H1 (cell line): ENCODE results near the gene NRBF2. TPM values are rescaled to one million over a fixed set of nuclear protein-coding genes. Genes with fewer than 3 reads are reported as not detected.

Experiments used
- CTCF ChIA-PET: fragments of 300-600 bp; sonication (Branson Sonifier 250); formaldehyde crosslinking; loops from one replicate; lab custom pipeline; 2021; ENCODE audit not compliant: partially characterized antibody; lab: Charles Lee
- POLR2A ChIA-PET: fragments of 300-600 bp; sonication (Branson Sonifier 250); formaldehyde crosslinking; loops from one replicate; lab custom pipeline; 2021; ENCODE audit warnings: inconsistent platforms; ENCODE audit not compliant: partially characterized antibody; lab: Charles Lee
- DNase-seq, 2 experiments: peaks; one replicate each; pipeline versions ENCODE4 v3.0.0 to v3.0.0-alpha.2; 2010 to 2022; ENCODE audit warnings: low spot score in 2 of 2, low read depth in 1 of 2, mixed read lengths in 1 of 2
- FAIRE-seq: peaks from 2 replicates; lab custom pipeline; 2011; peaks lifted over from hg19 to GRCh38; lab: Jason Lieb, UNC
- H2AFZ ChIP-seq: 2 replicates; pipeline ENCODE4 v1.8.1; 2012; ENCODE audit warnings: low read length, inconsistent platforms
- H2AK5ac ChIP-seq: 2 replicates; pipeline ENCODE4 v1.6.1; 2013; ENCODE audit warnings: low read depth, low read length
- H2BK120ac ChIP-seq: replicated peaks from 2 replicates; pipeline ENCODE3; 2013; ENCODE audit warnings: low read depth, low read length, inconsistent platforms
- H2BK12ac ChIP-seq: 2 replicates; pipeline ENCODE4 v1.6.1; 2013; ENCODE audit warnings: low read depth, low read length
- H2BK15ac ChIP-seq: 2 replicates; pipeline ENCODE4 v1.6.1; 2013; ENCODE audit warnings: low read length
- H2BK20ac ChIP-seq: 2 replicates; pipeline ENCODE4 v1.6.1; 2013; ENCODE audit warnings: low read length
- H2BK5ac ChIP-seq: 2 replicates; pipeline ENCODE4 v1.6.1; 2013; ENCODE audit warnings: low read depth, low read length
- H3K14ac ChIP-seq: 2 replicates; pipeline ENCODE4 v1.6.1; 2013; ENCODE audit warnings: inconsistent platforms; ENCODE audit not compliant: insufficient read length
- H3K18ac ChIP-seq: 2 replicates; pipeline ENCODE4 v1.6.1; 2013; ENCODE audit warnings: low read length; ENCODE audit errors: extremely low read depth
- H3K23ac ChIP-seq: 2 replicates; pipeline ENCODE4 v1.6.1; 2013; ENCODE audit warnings: inconsistent platforms; ENCODE audit not compliant: insufficient read length
- H3K23me2 ChIP-seq: 2 replicates; pipeline ENCODE4 v1.6.1; 2013; ENCODE audit warnings: low read depth, low read length
- H3K27ac ChIP-seq: 2 replicates; pipeline ENCODE4 v1.6.1; 2011; ENCODE audit warnings: low read depth, low read length, inconsistent platforms
- H3K27me3 ChIP-seq, 4 experiments: replicated peaks in 1 of 4; 1 replicate in 1 of 4; 2 replicates in 3 of 4; pipeline versions ENCODE4 v1.6.1 to v1.8.1; 2011 to 2013; ENCODE audit warnings: low read length in 3 of 4, mild to moderate bottlenecking in 3 of 4, inconsistent platforms in 2 of 4, mixed read lengths in 2 of 4, moderate library complexity in 1 of 4; ENCODE audit not compliant: control insufficient read depth in 3 of 4, insufficient read depth in 3 of 4; ENCODE audit errors: extremely low read depth in 1 of 4
- H3K36me3 ChIP-seq, 4 experiments: 2 replicates each; pipeline versions ENCODE4 v1.6.1 to v1.8.1; 2011 to 2013; ENCODE audit warnings: mild to moderate bottlenecking in 4 of 4, low read length in 3 of 4, moderate library complexity in 2 of 4, control low read depth in 1 of 4, inconsistent platforms in 1 of 4; ENCODE audit not compliant: insufficient read depth in 4 of 4, control insufficient read depth in 2 of 4
- H3K4ac ChIP-seq: replicated peaks from 2 replicates; pipeline ENCODE3; 2013; ENCODE audit warnings: low read length, low read depth, mixed read lengths, inconsistent platforms; ENCODE audit not compliant: insufficient read length
- H3K4me1 ChIP-seq, 4 experiments: replicated peaks in 1 of 4; 1 replicate in 1 of 4; 2 replicates in 3 of 4; pipeline versions ENCODE4 v1.6.1 to v1.8.1; 2011 to 2013; ENCODE audit warnings: low read length in 3 of 4, inconsistent platforms in 2 of 4, mixed read lengths in 1 of 4; ENCODE audit not compliant: insufficient read depth in 4 of 4, control insufficient read depth in 3 of 4
- H3K4me2 ChIP-seq, 2 experiments: 2 replicates each; pipeline versions ENCODE4 v1.6.1 to v1.8.1; 2011 to 2013; ENCODE audit warnings: low read depth in 2 of 2, low read length in 2 of 2, control low read depth in 1 of 2, inconsistent platforms in 1 of 2, mild to moderate bottlenecking in 1 of 2; ENCODE audit not compliant: insufficient read depth in 1 of 2
- H3K4me3 ChIP-seq, 4 experiments: fragments of 200-600, 300-600 bp in 1 of 4; sonication (generic), shearing (Covaris generic), sonication (Bioruptor Twin) in 1 of 4; 2 replicates each; pipeline versions ENCODE4 v1.5.1 to v1.8.1; 2011 to 2016; ENCODE audit warnings: low read length in 4 of 4, low read depth in 3 of 4, control low read depth in 2 of 4, inconsistent platforms in 2 of 4, mild to moderate bottlenecking in 2 of 4, mixed read lengths in 1 of 4, moderate library complexity in 1 of 4; ENCODE audit not compliant: insufficient read depth in 2 of 4; ENCODE audit errors: extremely low read depth in 1 of 4
- H3K56ac ChIP-seq: replicated peaks from 2 replicates; pipeline ENCODE3; 2013; ENCODE audit warnings: low read depth, mild to moderate bottlenecking, mixed read lengths, low read length, inconsistent platforms; ENCODE audit not compliant: insufficient read length
- H3K79me1 ChIP-seq: 2 replicates; pipeline ENCODE4 v1.6.1; 2013; ENCODE audit warnings: low read depth, low read length, control low read depth
- H3K79me2 ChIP-seq, 2 experiments: 2 replicates each; pipeline versions ENCODE4 v1.6.1 to v1.8.1; 2012 to 2013; ENCODE audit warnings: low read length in 2 of 2, mild to moderate bottlenecking in 2 of 2, inconsistent platforms in 1 of 2; ENCODE audit not compliant: insufficient read depth in 2 of 2, control insufficient read depth in 1 of 2
- H3K9ac ChIP-seq, 4 experiments: replicated peaks in 1 of 4; 1 replicate in 1 of 4; 2 replicates in 3 of 4; pipeline versions ENCODE4 v1.6.1 to v1.8.1; 2011 to 2013; ENCODE audit warnings: low read depth in 3 of 4, low read length in 3 of 4, control low read depth in 2 of 4, mild to moderate bottlenecking in 2 of 4, moderate library complexity in 2 of 4, inconsistent platforms in 1 of 4; ENCODE audit errors: extremely low read depth in 1 of 4
- H3K9me3 ChIP-seq, 2 experiments: 2 replicates each; pipeline versions ENCODE4 v1.6.1 to v1.8.1; 2012 to 2013; ENCODE audit warnings: mild to moderate bottlenecking in 2 of 2, moderate library complexity in 2 of 2, control low read depth in 1 of 2, inconsistent platforms in 1 of 2, low read depth in 1 of 2, low read length in 1 of 2, mixed read lengths in 1 of 2; ENCODE audit not compliant: insufficient read depth in 2 of 2
- H4K20me1 ChIP-seq, 2 experiments: replicated peaks in 1 of 2; 2 replicates each; pipeline versions ENCODE3 to v1.8.1; 2011 to 2013; ENCODE audit warnings: inconsistent platforms in 2 of 2, low read length in 2 of 2, mild to moderate bottlenecking in 1 of 2; ENCODE audit not compliant: insufficient read depth in 2 of 2, control insufficient read depth in 1 of 2
- H4K5ac ChIP-seq: 2 replicates; pipeline ENCODE4 v1.6.1; 2013; ENCODE audit warnings: low read length, low read depth, mixed read lengths, inconsistent platforms; ENCODE audit not compliant: insufficient read length
- H4K8ac ChIP-seq: 2 replicates; pipeline ENCODE4 v1.8.0; 2013; ENCODE audit warnings: mild to moderate bottlenecking, moderate library complexity, low read length, inconsistent platforms; ENCODE audit not compliant: insufficient read depth; ENCODE audit errors: extremely low read depth
- H4K91ac ChIP-seq: replicated peaks from 2 replicates; pipeline ENCODE3; 2013; ENCODE audit warnings: low read length, mixed read lengths, inconsistent platforms; ENCODE audit not compliant: insufficient read length
- CHD2 ChIP-seq: IDR thresholded peaks from 2 replicates; pipeline ENCODE4 v1.6.1; 2012; ENCODE audit warnings: low read length, improper control_type of control experiment
- CTBP2 ChIP-seq: IDR thresholded peaks from 2 replicates; pipeline ENCODE4 v1.7.0; 2011; ENCODE audit warnings: borderline replicate concordance, mild to moderate bottlenecking, moderate library complexity, mixed read lengths, low read length; ENCODE audit not compliant: insufficient read depth, insufficient read length
- GTF2F1 ChIP-seq: IDR thresholded peaks from 2 replicates; pipeline ENCODE4 v1.6.1; 2012; ENCODE audit warnings: low read depth, low read length, improper control_type of control experiment, borderline replicate concordance
- JUN ChIP-seq: IDR thresholded peaks from 2 replicates; pipeline ENCODE4 v1.6.1; 2011; ENCODE audit warnings: low read depth, mild to moderate bottlenecking, improper control_type of control experiment, low read length
- MAFK ChIP-seq: IDR thresholded peaks from 2 replicates; pipeline ENCODE4 v1.6.1; 2012; ENCODE audit warnings: low read depth, mild to moderate bottlenecking, improper control_type of control experiment, low read length
- NANOG ChIP-seq: IDR thresholded peaks from 2 replicates; pipeline ENCODE4 v1.6.1; 2011; ENCODE audit warnings: low read length, low read depth, mild to moderate bottlenecking, inconsistent platforms; ENCODE audit not compliant: insufficient read depth, poor library complexity, severe bottlenecking
- POU5F1 ChIP-seq: IDR thresholded peaks from 2 replicates; pipeline ENCODE4 v1.6.1; 2011; ENCODE audit warnings: low read depth, mild to moderate bottlenecking, low read length, moderate library complexity
- TAF7 ChIP-seq: optimal IDR thresholded peaks from 2 replicates; pipeline ENCODE3; 2011; ENCODE audit warnings: low read depth, mild to moderate bottlenecking, inconsistent platforms, low read length, moderate library complexity, borderline replicate concordance
- WGBS, 2 experiments: shearing (Covaris generic) in 1 of 2; methylation state at CpG; one replicate each; pipeline versions ENCODE4 v1.1.6 to v1.1.7; 2013 to 2015; ENCODE audit warnings: low lambda C conversion rate in 2 of 2, mixed read lengths in 2 of 2, inconsistent platforms in 1 of 2, low coverage in 1 of 2, missing lambda C conversion rate in 1 of 2; ENCODE audit not compliant: insufficient replicate concordance in 2 of 2, insufficient coverage in 1 of 2, insufficient read length in 1 of 2; ENCODE audit errors: extremely low coverage in 1 of 2, missing lambda C conversion rate in 1 of 2; 5-methylcytosine and 5-hydroxymethylcytosine counted together
- polyA plus RNA-seq, 7 experiments: library from polyadenylated mRNA; depleted of rRNA in 3 of 7; stranded (reverse) in 5 of 7; unstranded in 2 of 7; fragments of >200 nt in 5 of 7; fragments of 200-250 nt in 2 of 7; gene quantifications; 1 replicate in 5 of 7; 2 replicates in 1 of 7; 4 replicates in 1 of 7; pipeline versions ENCODE4 v1.2.1 to v1.2.3, GENCODE V29; 2011 to 2013; ENCODE audit warnings: missing spikeins in 2 of 7, mixed read lengths in 2 of 7
- total RNA-seq: library from RNA; stranded (reverse); fragmentation: NEBNext Ultra II Directional; extraction: Animal tissue kit (Norgen Biotek cat#: 25700); gene quantifications from 2 replicates; pipeline ENCODE4 v1.2.1, GENCODE V29; 2021
- TF ChIP-seq, protein P1 (sequence below): IDR thresholded peaks from 2 replicates; pipeline ENCODE4 v1.6.1; 2011; ENCODE audit warnings: low read length, improper control_type of control experiment

The NRBF2 gene
- total and polyA plus RNA-seq, 2 of the 8 experiments (the other 6 are each of a cell fraction or from before 2014, with no cell fraction given), result 11.0 to 29.9 TPM

DNA sequence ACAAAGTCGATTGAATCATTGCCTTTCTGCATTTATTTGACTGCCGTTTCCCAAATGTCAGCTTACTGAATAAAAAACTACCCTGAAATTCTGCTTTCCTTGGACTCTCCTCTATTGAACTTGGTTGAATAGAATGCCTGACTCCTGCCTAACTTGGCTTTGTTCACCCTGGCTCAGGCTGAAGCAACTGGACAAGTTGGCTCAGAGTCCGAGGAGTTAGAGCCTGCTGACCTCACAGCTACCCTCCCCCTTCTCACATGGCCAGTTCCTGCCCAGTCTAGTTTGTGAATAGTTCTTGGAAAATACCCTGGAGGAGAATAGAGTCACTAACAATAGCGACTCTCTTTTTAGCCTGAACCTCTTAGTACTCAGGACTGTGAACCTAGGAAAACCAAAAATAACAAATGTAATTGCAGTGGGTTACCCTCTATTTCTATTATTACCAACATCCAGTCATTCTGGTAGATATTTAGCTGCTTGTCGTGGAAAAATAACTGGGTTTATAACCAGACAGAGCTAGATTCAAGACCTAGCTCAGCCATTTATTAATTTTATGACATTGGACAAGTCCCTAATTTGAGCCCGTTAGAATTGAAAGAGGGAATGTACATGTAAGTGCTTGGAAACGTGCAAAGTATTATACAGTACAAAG is 17.3 kb upstream of the NRBF2 start:
- no peak overlapping the region for H4K8ac ChIP-seq
- no peak overlapping the region for H3K14ac ChIP-seq
- TF ChIP-seq TAF7, result no peak
- no peak for TF ChIP-seq POU5F1
- TF ChIP-seq, protein P1, sequence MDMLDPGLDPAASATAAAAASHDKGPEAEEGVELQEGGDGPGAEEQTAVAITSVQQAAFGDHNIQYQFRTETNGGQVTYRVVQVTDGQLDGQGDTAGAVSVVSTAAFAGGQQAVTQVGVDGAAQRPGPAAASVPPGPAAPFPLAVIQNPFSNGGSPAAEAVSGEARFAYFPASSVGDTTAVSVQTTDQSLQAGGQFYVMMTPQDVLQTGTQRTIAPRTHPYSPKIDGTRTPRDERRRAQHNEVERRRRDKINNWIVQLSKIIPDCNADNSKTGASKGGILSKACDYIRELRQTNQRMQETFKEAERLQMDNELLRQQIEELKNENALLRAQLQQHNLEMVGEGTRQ, result no peak
- TF ChIP-seq MAFK, result no peak
- no peak for TF ChIP-seq CTBP2
- no peak for TF ChIP-seq GTF2F1
- no peak for TF ChIP-seq NANOG
- TF ChIP-seq CHD2, result no peak
- no peak for TF ChIP-seq JUN
- H3K79me1 ChIP-seq, result no peaks in the 10 kb centered on the region
- H3K56ac ChIP-seq, result no peak overlapping the region
- no peak overlapping the region for H4K91ac ChIP-seq
- H2AFZ ChIP-seq, result no peak overlapping the region
- H4K5ac ChIP-seq, result no peak overlapping the region
- no peaks in the 10 kb centered on the region for H3K23me2 ChIP-seq
- DNase-seq (no peak), FAIRE-seq (no peak)
- H2BK12ac ChIP-seq, result no peak overlapping the region
- no peak overlapping the region for H3K27ac ChIP-seq
- H3K79me2 ChIP-seq, result no peaks in the 10 kb centered on the region
- H3K4me1 ChIP-seq, result no peaks in the 10 kb centered on the region; a peak in 1 of 7 replicates
- no peak overlapping the region for H3K4ac ChIP-seq
- H3K9me3 ChIP-seq, result peaks cover under 1 to 3% of the 10 kb centered on the region in 2 experiments; a peak in 2 of 4 replicates
- ChIA-PET POLR2A (interaction anchor here (0.9 kb wide), 1 partner anchor 10 kb away, joined by 4 read pairs; no protein-coding TSS in a partner anchor), CTCF (interaction anchor here (0.6 to 1.3 kb wide), 6 partner anchors 14 to 437 kb away, joined by 3 to 5 read pairs (median 3); no protein-coding TSS in a partner anchor)
- H2BK15ac ChIP-seq, result no peak overlapping the region
- H3K9ac ChIP-seq, result no peak overlapping the region
- no peak overlapping the region for H3K4me2 ChIP-seq
- no peak overlapping the region for H2BK20ac ChIP-seq
- 90% methylated on average over 7 of the region's 7 CpGs; no CpG with 5 or more reads in 1 of the 2 experiments for WGBS, 2 experiments
- no peaks in the 10 kb centered on the region for H3K27me3 ChIP-seq
- no peak overlapping the region for H2AK5ac ChIP-seq
- H3K36me3 ChIP-seq, result no peaks in the 10 kb centered on the region
- no peaks in the 10 kb centered on the region for H4K20me1 ChIP-seq
- no peak overlapping the region for H2BK5ac ChIP-seq
- H2BK120ac ChIP-seq, result no peak overlapping the region
- no peak overlapping the region for H3K18ac ChIP-seq
- no peak overlapping the region for H3K23ac ChIP-seq
- H3K4me3 ChIP-seq, result no peak overlapping the region
